ENCODE results near the gene ALOX5AP.

The ALOX5AP gene

DNA sequence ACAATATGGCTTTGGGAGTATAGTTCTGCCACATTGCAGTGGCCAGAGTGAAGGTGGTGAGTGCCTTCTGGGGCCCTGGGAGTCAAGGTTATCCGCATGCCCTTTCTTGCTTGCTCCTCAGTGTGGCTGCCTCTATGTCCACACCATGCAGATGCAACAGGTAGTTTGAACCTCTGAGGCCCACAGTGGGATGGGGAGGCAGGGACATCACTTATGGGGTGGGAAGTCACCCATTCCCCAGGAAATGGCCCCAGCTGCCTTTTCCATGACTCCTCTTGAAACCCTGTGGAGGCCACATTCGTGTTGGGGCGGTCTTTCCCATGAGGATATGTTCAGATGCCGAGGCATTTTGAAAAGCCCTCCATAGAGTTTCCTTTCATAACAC, 20.0 kb upstream of the ALOX5AP start:
- DNase-seq: no peak

- no peak for DNase-seq
These were observed 19.5 kb upstream of the ALOX5AP start for GRCh38 chr13:30715837-30716236.

GRCh38 chr13:30718661-30719524, 16.4 kb upstream of the ALOX5AP start:
- no peak for DNase-seq

DNA sequence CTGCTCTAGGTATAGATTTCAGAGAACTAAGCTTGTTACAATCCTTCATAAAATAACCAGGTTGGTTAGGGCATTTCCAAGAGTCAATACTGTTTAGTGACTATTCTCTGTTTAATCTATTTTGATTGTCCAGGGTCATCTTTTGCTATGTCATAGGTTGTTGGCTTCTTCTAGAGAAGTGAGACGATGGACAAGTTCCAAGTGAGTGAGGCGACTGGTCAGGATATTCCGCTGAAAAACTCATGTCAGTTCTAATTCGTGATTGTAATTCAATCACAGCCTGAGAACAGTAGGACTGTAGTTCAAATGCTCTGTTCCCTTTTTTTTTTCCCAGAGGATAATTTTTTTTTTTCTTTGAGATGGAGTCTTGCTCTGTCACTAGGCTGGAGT, 15.8 kb upstream of the ALOX5AP start:
- DNase-seq: no peak

DNA sequence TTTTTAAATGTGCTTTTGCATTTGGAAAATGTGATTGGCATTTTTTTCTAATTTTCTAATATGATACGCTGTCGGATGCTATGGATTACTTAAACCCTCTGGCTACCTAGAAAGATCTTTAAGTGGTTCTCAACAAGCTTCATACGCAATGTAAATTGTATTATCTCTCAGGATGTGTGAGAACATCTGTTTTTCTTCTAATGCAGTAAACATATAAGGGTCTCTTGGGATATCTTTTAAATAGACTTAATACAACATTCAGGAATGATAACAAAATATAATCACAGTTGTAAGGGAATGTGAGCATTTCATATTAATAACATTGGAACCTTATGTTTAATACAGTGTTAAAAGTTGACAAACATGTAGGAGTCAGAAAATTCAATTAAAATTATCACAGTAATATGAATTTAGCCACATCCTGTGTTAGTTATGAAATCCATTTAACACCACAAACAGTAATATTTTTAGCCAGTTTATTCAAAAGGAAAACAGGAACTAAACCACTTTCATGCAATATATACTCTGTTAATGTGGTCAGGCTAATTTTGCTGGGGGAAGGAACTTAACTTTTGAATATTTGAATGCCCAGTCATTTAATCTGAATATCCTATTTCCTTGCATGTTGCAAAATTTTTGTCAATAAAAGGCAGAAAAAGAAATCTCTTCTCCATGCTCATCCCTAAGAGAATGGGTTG, 15.0 kb upstream of the ALOX5AP start:
- DNase-seq: no peak

DNA sequence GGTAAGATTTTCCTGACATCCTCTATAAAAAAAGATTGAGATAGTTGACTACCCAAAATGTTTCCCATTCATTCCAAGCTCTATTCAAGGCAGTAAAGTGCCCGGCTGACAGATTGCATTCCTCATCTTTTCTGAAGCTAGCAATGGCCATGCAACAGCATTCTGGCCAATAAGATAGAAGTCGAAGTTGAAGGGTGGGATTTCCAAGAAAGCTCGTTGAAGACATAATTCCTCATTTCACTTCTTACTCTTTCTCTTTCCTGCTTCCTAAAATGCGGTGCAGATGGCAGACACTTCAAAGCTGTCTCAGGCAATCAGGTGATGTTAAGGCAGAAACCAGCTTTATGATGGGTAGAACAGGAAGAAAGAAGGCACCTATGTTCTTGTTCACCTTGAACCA, 13.4 kb upstream of the ALOX5AP start:
- no peak for DNase-seq

DNA sequence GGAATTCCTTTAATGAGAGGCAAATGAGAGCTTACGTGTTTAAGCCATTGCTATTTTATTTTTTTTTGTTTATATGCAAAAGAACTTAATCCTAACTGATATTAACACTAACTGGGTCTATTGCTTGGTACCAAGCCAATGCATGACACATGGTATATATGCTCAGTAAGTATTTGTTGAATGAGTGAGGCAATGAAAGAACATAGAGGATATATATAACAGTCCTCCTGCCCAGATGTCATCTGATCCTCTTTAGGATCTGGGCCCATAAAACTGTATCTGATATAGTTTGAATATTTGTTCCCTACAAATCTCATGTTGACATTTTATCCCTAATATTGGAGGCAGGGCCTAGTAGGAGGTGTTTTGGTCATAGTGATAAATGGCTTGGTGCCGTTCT, 13.0 kb upstream of the ALOX5AP start:
- no peak for DNase-seq

GRCh38 chr13:30724778-30725177, 10.6 kb upstream of the ALOX5AP start:
- DNase-seq: no peak

DNA sequence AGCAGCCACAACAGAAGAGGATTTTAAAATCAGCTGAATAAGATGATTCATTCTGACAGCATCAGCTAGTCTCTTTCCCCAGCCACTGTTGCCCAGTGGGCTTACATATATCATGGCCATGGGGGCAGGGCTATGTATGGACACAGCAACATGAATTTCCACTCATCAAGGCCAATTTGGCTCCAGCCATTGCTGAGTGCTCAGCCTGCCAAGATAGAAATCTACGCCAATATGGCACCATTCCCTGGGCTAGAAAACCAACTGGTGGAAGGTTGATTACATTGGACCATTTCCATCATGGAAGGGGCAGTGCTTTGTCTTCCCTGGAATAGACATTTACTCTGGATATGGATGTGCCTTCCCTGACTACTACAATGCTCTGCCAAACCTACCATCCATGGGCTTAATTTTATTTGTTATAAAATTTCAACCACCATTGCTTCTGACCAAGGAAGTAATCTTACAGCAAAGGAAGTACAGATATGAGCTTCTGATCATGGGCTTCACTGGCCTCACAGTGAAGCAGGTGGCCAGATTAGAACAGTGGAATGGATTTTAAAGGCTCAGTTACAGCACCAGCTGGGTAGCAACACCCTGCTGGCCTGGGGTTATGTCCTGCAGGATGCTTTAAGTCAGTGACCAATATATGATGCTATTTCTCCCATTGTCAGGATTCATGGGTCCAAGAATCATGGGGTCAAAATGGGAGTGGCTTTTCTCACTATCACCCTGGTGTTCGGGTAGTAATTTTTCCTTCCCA, 9.8 kb upstream of the ALOX5AP start:
- no peak for DNase-seq

GRCh38 chr13:30726192-30726591, 9.2 kb upstream of the ALOX5AP start:
- DNase-seq: no peak

GRCh38 chr13:30727491-30728355, 7.6 kb upstream of the ALOX5AP start:
- DNase-seq: no peak

DNA sequence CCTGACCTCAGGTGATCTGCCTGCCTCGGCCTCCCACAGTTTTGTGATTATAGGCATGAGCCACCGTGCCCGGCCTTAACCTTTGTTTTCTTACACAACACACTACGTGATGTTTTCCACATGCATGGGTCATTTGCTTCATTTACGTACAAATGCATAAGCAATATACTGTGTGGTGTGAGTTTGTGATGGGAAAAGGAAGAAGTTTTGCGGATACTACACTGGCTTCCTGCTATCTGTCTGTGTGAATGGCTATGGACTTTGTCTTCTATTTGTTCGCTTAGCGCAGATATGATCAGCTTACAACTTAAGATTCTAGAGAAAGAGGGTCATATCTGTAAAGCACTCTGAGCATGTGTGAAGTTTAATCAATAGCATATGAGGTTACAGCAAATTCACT, 5.5 kb upstream of the ALOX5AP start:
- DNase-seq: no peak

- no peak for DNase-seq
These were observed 4.8 kb upstream of the ALOX5AP start for GRCh38 chr13:30730526-30730925.

- DNase-seq: no peak
These were observed 3.8 kb upstream of the ALOX5AP start for GRCh38 chr13:30731361-30732045.

GRCh38 chr13:30732046-30732390, 3.3 kb upstream of the ALOX5AP start:
- DNase-seq: no peak

DNA sequence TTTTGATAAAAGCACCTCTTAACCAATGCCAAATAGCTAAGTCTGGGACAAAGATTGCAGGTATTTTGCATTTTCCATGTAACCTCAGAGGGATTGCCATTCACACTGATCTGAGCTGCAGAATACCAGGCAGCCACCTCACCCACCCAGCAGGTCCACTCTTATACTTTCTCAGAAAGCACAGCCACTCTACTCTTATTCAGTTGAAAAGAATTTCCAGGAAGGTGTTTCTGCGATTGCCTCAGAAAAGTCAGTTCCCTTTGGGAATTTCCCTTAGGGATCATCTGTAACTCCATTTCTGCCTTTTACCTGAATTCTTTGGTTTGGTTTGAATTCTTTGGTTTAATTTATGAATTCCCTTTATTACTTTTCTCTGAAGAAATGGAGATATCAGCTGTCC, 904 bp upstream of the ALOX5AP start:
- DNase-seq: no peak

DNA sequence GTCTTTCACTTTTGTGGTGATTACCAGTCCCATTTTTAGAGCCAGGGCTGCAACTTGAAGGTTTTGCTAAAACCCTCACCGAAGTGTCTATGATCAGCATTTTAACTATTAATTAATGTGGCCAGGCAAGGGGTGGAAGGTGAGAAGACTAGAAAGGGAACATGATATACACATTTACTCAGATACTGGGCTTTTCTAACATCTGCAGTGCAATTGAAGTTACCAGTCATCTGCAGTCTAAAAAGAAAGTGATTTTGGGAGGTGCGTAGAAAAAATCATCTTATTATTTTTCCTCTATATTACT, 481 bp downstream of the ALOX5AP start:
- no peak for DNase-seq

DNA sequence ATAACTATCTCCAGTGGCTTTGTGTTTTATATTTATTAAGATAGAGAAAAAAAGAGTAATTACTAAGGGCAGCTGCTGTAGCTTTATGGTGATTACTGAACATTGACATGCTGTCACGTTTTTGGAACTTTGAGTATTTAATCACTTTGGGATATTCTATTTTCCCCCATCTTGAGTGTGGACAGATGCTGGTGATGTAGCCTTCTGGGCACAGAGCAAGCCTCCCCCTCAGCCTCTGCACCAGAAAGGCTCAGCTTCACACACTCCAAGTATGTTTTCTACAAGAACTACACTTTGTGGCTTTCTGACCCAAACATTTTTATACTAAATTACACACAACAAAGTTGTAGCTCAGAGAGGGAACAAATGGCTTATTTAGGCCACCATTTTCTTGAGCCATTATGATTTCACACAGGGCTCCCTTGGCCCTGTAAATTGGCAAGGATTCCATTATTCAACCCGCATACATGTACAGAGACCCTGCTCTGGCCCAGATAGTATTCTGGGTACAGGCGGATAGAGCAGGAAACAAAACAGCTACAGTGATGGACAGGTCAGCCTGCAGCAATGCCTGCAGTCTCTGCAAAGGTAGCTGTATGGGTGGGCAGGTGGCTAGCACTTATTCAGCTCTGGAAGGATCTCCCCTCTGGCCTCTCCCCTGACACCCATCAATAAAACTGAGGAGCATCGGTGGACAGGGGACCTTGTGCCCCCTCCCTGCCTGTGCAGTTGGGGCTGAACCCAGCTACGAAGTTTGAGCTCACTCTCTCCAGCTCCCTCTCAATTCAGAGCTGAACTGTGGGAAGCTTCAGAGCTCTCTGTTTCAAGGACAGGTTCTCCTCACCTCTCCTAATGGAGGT, 1.3 kb downstream of the ALOX5AP start:
- DNase-seq: no peak

DNA sequence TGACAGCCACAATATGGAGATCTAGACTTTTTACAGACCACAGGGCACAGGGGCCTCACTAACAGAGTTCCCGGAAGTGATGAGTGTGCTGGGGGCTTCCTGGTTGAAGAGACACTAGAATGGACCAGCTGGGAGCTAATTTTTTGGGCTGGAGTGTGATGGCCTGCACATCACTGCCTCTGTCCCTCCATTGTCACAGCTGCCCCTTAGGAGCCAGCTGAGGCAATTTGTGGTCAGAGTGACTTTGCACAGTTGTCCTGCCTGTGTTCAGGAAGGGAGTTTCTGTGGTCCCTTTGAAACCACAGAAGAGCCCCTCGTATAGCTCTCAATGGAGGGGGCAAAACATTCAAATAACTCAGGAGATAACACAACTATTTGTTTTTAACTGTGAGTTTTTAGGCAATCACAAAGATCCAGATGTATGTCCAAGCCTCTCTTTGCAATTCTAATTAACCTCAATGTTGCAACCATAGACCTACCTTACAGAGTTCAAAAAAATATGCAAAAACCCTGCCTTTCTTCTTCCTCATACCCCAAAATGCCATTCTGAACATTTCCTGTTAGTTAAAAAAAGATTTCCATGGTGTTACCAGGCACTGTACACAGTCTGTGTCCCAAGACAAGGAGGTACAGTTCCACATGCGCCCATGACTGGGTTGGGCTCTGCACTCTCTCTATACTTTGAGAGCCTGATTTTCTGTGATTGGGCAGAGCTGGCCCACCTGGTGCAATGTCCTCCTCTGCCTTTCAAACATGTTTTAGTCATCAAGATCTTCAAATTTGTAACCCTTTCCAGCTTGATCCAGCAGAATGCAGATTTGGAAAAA, 2.4 kb downstream of the ALOX5AP start:
- DNase-seq: no peak

- DNase-seq: no peak
These were observed 3.3 kb downstream of the ALOX5AP start for GRCh38 chr13:30738526-30739236.
